Measurements from ENCODE around the gene ATXN2. TPM values are rescaled to one million over a fixed set of nuclear protein-coding genes. Genes with fewer than 3 reads are reported as not detected.
A peak's percentile ranks its signal among the peaks of the same experiment; 100 is the strongest.

Gene ATXN2
- total and polyA plus RNA-seq, 4 donors = 11.5 to 33.1 (median 22.1) TPM

DNA sequence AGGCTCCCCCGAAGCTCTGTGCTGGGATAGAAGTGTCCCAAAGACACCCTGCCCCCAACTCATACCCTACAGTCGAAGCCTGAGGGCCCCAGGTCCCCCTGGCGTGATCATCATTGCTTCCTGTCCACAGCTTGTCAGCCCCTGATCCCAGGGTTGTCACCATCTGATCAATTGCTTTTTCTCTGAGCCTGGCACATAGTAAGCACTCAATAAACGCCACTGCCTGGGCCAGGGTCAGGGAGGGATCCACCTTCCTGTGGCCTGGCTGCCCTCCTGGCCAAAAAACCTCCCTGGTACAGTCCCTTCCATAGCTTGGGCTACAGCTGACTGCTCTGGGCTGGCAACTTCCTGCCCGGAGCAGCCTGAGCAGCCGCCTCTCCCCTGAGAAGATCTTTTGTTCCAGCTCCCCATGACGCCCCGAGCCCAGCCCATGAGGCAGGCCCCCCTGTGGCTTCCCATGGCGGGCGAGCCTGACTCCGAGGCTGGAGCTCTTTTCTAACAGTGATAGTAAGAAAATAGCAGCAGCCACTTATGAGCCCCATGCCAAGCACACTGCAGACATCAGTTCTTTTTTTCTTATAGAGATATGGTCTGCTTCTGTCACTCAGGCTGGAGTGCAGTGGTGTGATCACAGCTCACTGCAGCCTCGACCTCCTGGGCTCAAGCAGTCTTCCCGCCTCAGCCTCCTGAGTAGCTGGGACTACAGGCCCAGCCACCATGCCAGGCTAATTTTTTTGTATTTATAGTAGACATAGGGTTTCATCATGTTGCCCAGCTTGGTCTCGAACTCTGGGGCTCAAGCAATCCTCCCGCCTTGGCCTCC is 186.9 kb downstream of the ATXN2 start:
- WGBS = 72% methylated on average over 15 of the region's 15 CpGs
- no peaks in the 10 kb centered on the region for H3K27me3 ChIP-seq (ENCODE audit: control insufficient read depth in 4 of 4, insufficient read depth in 4 of 4, low read length in 3 of 4)
- peaks cover 12 to 66% (median 49%) of the 10 kb centered on the region in 4 donors for H3K4me1 ChIP-seq (ENCODE audit: control insufficient read depth in 4 of 4, insufficient read depth in 4 of 4, low read length in 3 of 4)
- DNase-seq (ENCODE audit: low spot score) = no peak
- H3K27ac ChIP-seq (ENCODE audit: low read depth in 1 of 2, low read length in 2 of 2) = peak overlapping the region; percentile 80 to 85
- no peak overlapping the region for H3K4me3 ChIP-seq (ENCODE audit: low read depth in 1 of 3, low read length in 3 of 3)
- peak overlapping the region in 1 of 2 donors; percentile 20 for H3K9ac ChIP-seq (ENCODE audit: low read depth in 1 of 2, low read length in 2 of 2)
- H3K36me3 ChIP-seq (ENCODE audit: control insufficient read depth in 4 of 4, insufficient read depth in 3 of 4, low read depth in 1 of 4, low read length in 3 of 4) = no peaks in the 10 kb centered on the region
- no peaks in the 10 kb centered on the region for H3K9me3 ChIP-seq (ENCODE audit: control insufficient read depth in 4 of 4, low read length in 3 of 4)
- TF ChIP-seq NR2F2 (IDR thresholded peaks at IDR 0.05) = peak; percentile 35
- TF ChIP-seq HNF4A (conservative IDR thresholded peaks at IDR 0.05) = no peak
- TF ChIP-seq FOXA2 (IDR thresholded peaks at IDR 0.05) = no peak
- TF ChIP-seq GABPA (IDR thresholded peaks at IDR 0.05 in 1 of 2, conservative IDR thresholded peaks at IDR 0.05 in 1 of 2) = no peak

GRCh38 chr12:111411185-111411764 is 187.8 kb downstream of the ATXN2 start:
- DNase-seq (ENCODE audit: low spot score) = no peak
- 91% methylated on average over 8 of the region's 8 CpGs for WGBS
- Histone ChIP-seq H3K9me3 (ENCODE audit: control insufficient read depth in 4 of 4, low read length in 3 of 4) (no peaks in the 10 kb centered on the region), H3K27ac (ENCODE audit: low read depth in 1 of 2, low read length in 2 of 2) (peak overlapping the region; percentile 80 to 85), H3K9ac (ENCODE audit: low read depth in 1 of 2, low read length in 2 of 2) (no peak overlapping the region), H3K27me3 (ENCODE audit: control insufficient read depth in 4 of 4, insufficient read depth in 4 of 4, low read length in 3 of 4) (no peaks in the 10 kb centered on the region), H3K4me1 (ENCODE audit: control insufficient read depth in 4 of 4, insufficient read depth in 4 of 4, low read length in 3 of 4) (peaks cover 15 to 71% (median 53%) of the 10 kb centered on the region in 4 donors), H3K4me3 (ENCODE audit: low read depth in 1 of 3, low read length in 3 of 3) (no peak overlapping the region), H3K36me3 (ENCODE audit: control insufficient read depth in 4 of 4, insufficient read depth in 3 of 4, low read depth in 1 of 4, low read length in 3 of 4) (no peaks in the 10 kb centered on the region)
- TF ChIP-seq NR2F2 (IDR thresholded peaks at IDR 0.05) (no peak), GABPA (IDR thresholded peaks at IDR 0.05 in 1 of 2, conservative IDR thresholded peaks at IDR 0.05 in 1 of 2) (no peak), RXRA (IDR thresholded peaks at IDR 0.05) (no peak), HNF4G (IDR thresholded peaks at IDR 0.05) (no peak), EGR1 (IDR thresholded peaks at IDR 0.05; ENCODE audit: low read depth in 2 of 2) (no peak), SP1 (IDR thresholded peaks at IDR 0.05) (no peak), REST (IDR thresholded peaks at IDR 0.05) (no peak), RAD21 (IDR thresholded peaks at IDR 0.05) (no peak), JUND (IDR thresholded peaks at IDR 0.05) (no peak), YY1 (IDR thresholded peaks at IDR 0.05) (no peak), FOXA1 (IDR thresholded peaks at IDR 0.05) (no peak)
- TF ChIP-seq, protein P1, sequence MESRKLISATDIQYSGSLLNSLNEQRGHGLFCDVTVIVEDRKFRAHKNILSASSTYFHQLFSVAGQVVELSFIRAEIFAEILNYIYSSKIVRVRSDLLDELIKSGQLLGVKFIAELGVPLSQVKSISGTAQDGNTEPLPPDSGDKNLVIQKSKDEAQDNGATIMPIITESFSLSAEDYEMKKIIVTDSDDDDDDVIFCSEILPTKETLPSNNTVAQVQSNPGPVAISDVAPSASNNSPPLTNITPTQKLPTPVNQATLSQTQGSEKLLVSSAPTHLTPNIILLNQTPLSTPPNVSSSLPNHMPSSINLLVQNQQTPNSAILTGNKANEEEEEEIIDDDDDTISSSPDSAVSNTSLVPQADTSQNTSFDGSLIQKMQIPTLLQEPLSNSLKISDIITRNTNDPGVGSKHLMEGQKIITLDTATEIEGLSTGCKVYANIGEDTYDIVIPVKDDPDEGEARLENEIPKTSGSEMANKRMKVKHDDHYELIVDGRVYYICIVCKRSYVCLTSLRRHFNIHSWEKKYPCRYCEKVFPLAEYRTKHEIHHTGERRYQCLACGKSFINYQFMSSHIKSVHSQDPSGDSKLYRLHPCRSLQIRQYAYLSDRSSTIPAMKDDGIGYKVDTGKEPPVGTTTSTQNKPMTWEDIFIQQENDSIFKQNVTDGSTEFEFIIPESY (IDR thresholded peaks at IDR 0.05) = no peak
- TF ChIP-seq, protein P2, sequence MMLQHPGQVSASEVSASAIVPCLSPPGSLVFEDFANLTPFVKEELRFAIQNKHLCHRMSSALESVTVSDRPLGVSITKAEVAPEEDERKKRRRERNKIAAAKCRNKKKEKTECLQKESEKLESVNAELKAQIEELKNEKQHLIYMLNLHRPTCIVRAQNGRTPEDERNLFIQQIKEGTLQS (IDR thresholded peaks at IDR 0.05) = no peak
- TF ChIP-seq, protein P3, sequence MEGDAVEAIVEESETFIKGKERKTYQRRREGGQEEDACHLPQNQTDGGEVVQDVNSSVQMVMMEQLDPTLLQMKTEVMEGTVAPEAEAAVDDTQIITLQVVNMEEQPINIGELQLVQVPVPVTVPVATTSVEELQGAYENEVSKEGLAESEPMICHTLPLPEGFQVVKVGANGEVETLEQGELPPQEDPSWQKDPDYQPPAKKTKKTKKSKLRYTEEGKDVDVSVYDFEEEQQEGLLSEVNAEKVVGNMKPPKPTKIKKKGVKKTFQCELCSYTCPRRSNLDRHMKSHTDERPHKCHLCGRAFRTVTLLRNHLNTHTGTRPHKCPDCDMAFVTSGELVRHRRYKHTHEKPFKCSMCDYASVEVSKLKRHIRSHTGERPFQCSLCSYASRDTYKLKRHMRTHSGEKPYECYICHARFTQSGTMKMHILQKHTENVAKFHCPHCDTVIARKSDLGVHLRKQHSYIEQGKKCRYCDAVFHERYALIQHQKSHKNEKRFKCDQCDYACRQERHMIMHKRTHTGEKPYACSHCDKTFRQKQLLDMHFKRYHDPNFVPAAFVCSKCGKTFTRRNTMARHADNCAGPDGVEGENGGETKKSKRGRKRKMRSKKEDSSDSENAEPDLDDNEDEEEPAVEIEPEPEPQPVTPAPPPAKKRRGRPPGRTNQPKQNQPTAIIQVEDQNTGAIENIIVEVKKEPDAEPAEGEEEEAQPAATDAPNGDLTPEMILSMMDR (IDR thresholded peaks at IDR 0.05; ENCODE audit: low read depth, low read length, missing input control) = no peak

Measured in liver (tissue), 9 donors.